Bronchial epithelial cell (primary cell): ENCODE measurements around the gene CHID1. TPM values are rescaled to one million over a fixed set of nuclear protein-coding genes. Genes with fewer than 3 reads are reported as not detected.

ENCODE experiments used
- DNase-seq: peaks from one replicate; pipeline ENCODE4 v3.0.0-alpha.2; 2010; ENCODE audit warnings: low read depth
- FAIRE-seq: peaks from 2 replicates; lab custom pipeline; 2011; peaks lifted over from hg19 to GRCh38; lab: Jason Lieb, UNC
- H3K27me3 ChIP-seq: 2 replicates; pipeline ENCODE4 v1.5.1; 2011; ENCODE audit warnings: low read length; ENCODE audit not compliant: control insufficient read depth, insufficient read depth
- H3K36me3 ChIP-seq: 2 replicates; pipeline ENCODE4 v1.5.1; 2011; ENCODE audit warnings: low read length; ENCODE audit not compliant: control insufficient read depth, insufficient read depth
- H3K4me3 ChIP-seq: 2 replicates; pipeline ENCODE4 v1.5.1; 2011; ENCODE audit warnings: mild to moderate bottlenecking, low read depth, low read length, control low read depth
- CTCF ChIP-seq: IDR thresholded peaks from 2 replicates; pipeline ENCODE4 v1.5.1; 2011; ENCODE audit warnings: mild to moderate bottlenecking, moderate library complexity, low read length, control low read depth, inconsistent platforms; ENCODE audit not compliant: insufficient read depth, severe bottlenecking
- total RNA-seq: library from RNA; depleted of rRNA; stranded (reverse); fragments of >200 nt; gene quantifications from 2 replicates; pipeline ENCODE4 v1.2.1, GENCODE V29; 2014

Gene CHID1
- total RNA-seq, 1 donor from 2014 or later: 42.6 TPM

DNA sequence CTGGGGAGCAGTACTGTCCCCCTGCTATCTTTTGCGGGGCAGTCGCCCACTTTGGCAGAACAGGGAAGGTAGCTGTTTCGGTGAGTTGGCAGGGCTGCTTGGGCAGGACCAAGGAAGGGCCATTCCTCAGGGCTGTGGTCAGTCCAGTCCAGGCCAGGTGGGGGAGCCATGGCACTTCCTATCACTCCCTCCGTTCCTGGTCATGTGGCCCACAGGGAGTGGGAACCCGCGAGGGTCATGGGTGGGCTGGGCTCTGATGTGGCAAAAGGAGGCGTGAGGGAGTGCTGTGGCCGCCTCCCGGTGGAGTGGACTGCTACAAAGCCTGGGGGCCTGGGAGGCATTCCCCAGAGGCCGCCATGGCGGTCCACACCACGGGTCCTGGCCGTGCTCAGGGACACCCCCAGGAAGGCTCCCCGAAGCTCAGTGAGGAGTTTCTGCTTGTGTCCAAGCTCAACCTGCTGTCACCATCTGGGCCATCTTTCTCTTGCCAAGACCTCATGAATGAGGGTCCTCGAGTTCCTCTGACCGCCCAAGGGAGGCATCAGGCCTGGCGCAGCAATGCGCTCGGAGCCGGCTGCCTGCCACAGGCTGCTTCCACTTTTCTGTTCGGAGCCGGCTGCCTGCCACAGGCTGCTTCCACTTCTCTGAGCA is 11.9 kb downstream of the CHID1 start:
- no peak for TF ChIP-seq CTCF
- Histone ChIP-seq H3K4me3 (no peak overlapping the region), H3K36me3 (peaks cover 36% of the 10 kb centered on the region), H3K27me3 (no peaks in the 10 kb centered on the region)
- DNase-seq (no peak), FAIRE-seq (no peak)

- peak; percentile 11 for TF ChIP-seq CTCF
- no peak for FAIRE-seq
- Histone ChIP-seq H3K27me3 (no peaks in the 10 kb centered on the region), H3K36me3 (peaks cover 35% of the 10 kb centered on the region), H3K4me3 (no peak overlapping the region)
- no peak for DNase-seq
Observed at GRCh38 chr11:898143-898511, 12.5 kb downstream of the CHID1 start.

DNA sequence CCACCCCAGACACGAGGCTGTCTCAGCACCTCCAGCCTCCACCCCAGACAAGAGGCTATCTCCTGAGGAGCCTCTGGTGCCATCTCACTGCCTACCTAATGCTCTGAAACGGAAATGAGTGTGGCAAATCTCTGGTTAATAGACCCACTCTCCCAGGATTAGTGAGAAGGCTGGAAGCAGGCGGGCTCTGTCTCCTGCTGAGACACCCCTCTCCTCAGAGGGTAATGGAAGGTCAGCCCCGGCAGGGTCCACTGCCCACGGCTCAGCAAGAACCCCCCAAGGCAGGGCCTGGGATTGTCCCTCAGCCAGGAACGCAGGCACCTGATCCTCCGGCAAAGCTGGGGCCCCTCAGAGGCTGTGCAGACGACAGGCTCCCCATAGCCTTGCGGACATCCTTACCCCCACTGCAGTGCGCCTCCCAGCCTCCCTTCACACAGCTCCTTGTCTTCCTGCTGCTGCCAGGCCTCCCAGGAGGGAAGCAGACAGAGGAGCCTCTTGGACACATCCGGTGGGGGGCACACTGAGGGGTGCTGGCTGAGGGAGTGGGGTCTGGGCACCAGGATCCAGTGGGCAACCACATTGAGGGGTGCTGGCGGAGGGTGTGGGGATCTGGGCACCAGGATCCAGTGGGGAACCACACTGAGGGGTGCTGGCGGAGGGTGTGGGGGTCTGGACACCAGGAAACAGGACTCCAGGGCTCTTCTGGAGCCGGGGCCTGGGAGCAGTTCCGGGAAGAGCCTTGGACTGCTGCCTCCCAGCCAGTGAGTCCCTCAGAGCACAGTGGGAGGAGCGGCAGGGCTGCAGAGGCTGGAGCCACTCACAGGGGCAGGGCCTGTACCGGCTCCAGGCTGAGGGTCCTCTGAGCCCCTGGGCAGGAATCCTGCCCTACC is 13.1 kb downstream of the CHID1 start:
- FAIRE-seq (no peak), DNase-seq (no peak)
- Histone ChIP-seq H3K36me3 (peaks cover 29% of the 10 kb centered on the region), H3K27me3 (no peaks in the 10 kb centered on the region), H3K4me3 (no peak overlapping the region)
- no peak for TF ChIP-seq CTCF

GRCh38 chr11:895331-896110 is 15.1 kb downstream of the CHID1 start:
- TF ChIP-seq CTCF: no peak
- no peaks in the 10 kb centered on the region for H3K27me3 ChIP-seq
- FAIRE-seq: no peak
- H3K4me3 ChIP-seq: no peak overlapping the region
- peaks cover 18% of the 10 kb centered on the region for H3K36me3 ChIP-seq
- DNase-seq: no peak

- DNase-seq: no peak
- Histone ChIP-seq H3K4me3 (no peak overlapping the region), H3K36me3 (peaks cover 14% of the 10 kb centered on the region), H3K27me3 (no peaks in the 10 kb centered on the region)
- FAIRE-seq: no peak
- TF ChIP-seq CTCF: no peak
Observed at GRCh38 chr11:894575-895201, 15.9 kb downstream of the CHID1 start.
